ENCODE data around the gene C6orf15. TPM values are rescaled to one million over a fixed set of nuclear protein-coding genes. Genes with fewer than 3 reads are reported as not detected.

Gene C6orf15
- total RNA-seq, 1 donor from 2014 or later = not detected

DNA sequence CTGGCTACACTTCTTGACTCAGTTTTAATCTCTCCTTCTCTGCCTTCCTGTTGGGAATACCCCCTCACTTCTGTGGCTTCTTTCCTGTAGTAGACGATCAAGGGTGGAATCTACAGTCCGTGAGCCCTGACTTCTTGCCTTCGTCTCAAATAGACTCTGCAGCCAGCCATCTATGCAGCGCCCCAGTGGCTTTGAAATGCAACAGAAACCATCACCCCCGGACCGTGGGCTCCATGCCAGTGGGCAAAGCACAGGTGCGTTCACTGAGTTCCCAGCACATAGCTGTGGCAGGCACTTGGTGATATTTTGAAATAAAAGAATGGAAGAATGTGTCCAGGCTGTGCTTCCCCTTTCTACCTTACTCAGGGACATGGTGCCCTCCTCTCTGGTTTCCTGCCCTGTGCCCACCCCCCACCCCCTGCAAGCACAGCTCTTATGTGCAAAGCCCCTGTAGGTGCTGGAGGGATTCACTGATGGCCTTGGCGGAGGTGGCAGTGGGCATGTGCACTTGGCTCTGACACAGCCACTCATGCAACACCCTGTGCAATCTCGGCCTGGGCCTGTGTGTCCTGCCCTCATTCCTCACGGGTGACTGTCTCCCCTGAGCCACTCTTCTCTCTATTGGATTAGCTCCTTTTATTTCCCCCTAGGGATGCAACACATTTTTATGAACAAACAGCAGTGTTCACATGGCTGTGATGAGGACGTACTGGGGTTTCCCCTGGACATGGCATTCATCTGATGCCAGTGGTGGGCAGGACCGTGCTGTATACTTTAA, 13.4 kb upstream of the C6orf15 start:
- peaks cover 16% of the 10 kb centered on the region for H3K27me3 Mint-ChIP-seq (ENCODE audit: unreplicated experiment)
- no peak for DNase-seq (ENCODE audit: extremely low spot score, unreplicated experiment)
- H3K9me3 Mint-ChIP-seq (ENCODE audit: unreplicated experiment) = no peaks in the 10 kb centered on the region
- H3K27ac Mint-ChIP-seq (ENCODE audit: unreplicated experiment) = no peak overlapping the region
- TF ChIP-seq, protein P1, sequence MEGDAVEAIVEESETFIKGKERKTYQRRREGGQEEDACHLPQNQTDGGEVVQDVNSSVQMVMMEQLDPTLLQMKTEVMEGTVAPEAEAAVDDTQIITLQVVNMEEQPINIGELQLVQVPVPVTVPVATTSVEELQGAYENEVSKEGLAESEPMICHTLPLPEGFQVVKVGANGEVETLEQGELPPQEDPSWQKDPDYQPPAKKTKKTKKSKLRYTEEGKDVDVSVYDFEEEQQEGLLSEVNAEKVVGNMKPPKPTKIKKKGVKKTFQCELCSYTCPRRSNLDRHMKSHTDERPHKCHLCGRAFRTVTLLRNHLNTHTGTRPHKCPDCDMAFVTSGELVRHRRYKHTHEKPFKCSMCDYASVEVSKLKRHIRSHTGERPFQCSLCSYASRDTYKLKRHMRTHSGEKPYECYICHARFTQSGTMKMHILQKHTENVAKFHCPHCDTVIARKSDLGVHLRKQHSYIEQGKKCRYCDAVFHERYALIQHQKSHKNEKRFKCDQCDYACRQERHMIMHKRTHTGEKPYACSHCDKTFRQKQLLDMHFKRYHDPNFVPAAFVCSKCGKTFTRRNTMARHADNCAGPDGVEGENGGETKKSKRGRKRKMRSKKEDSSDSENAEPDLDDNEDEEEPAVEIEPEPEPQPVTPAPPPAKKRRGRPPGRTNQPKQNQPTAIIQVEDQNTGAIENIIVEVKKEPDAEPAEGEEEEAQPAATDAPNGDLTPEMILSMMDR (IDR thresholded peaks at IDR 0.05) = no peak
- H3K36me3 Mint-ChIP-seq (ENCODE audit: unreplicated experiment) = no peaks in the 10 kb centered on the region
- H3K4me3 Mint-ChIP-seq (ENCODE audit: unreplicated experiment) = no peak overlapping the region
- H3K4me1 Mint-ChIP-seq (ENCODE audit: unreplicated experiment) = peaks cover 33% of the 10 kb centered on the region

DNA sequence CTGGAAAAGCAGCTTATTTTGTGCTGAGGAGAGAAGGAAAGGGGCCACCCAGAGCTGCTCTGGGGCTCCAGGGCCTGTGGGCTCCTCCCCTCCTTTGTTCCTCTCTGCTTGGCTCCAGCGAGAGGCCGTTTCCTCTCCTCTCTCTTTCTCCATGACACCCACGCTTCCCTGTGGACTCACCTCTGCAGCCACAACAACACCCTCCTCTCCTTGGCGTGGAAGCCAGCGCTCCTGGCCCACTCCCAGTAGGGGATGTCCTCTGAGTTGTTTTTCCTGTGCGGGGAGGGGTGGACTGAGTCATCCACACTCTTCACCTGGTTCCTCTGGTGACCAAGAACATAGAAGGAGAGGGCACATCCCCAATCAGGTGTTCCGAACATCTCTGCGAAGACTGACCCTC, 12.8 kb upstream of the C6orf15 start:
- DNase-seq (ENCODE audit: extremely low spot score, unreplicated experiment) = no peak
- no peak overlapping the region for H3K4me3 Mint-ChIP-seq (ENCODE audit: unreplicated experiment)
- TF ChIP-seq, protein P1 (IDR thresholded peaks at IDR 0.05) = no peak
- H3K9me3 Mint-ChIP-seq (ENCODE audit: unreplicated experiment) = no peaks in the 10 kb centered on the region
- H3K36me3 Mint-ChIP-seq (ENCODE audit: unreplicated experiment) = no peaks in the 10 kb centered on the region
- H3K4me1 Mint-ChIP-seq (ENCODE audit: unreplicated experiment) = peaks cover 33% of the 10 kb centered on the region
- no peak overlapping the region for H3K27ac Mint-ChIP-seq (ENCODE audit: unreplicated experiment)
- H3K27me3 Mint-ChIP-seq (ENCODE audit: unreplicated experiment) = peaks cover 16% of the 10 kb centered on the region

DNA sequence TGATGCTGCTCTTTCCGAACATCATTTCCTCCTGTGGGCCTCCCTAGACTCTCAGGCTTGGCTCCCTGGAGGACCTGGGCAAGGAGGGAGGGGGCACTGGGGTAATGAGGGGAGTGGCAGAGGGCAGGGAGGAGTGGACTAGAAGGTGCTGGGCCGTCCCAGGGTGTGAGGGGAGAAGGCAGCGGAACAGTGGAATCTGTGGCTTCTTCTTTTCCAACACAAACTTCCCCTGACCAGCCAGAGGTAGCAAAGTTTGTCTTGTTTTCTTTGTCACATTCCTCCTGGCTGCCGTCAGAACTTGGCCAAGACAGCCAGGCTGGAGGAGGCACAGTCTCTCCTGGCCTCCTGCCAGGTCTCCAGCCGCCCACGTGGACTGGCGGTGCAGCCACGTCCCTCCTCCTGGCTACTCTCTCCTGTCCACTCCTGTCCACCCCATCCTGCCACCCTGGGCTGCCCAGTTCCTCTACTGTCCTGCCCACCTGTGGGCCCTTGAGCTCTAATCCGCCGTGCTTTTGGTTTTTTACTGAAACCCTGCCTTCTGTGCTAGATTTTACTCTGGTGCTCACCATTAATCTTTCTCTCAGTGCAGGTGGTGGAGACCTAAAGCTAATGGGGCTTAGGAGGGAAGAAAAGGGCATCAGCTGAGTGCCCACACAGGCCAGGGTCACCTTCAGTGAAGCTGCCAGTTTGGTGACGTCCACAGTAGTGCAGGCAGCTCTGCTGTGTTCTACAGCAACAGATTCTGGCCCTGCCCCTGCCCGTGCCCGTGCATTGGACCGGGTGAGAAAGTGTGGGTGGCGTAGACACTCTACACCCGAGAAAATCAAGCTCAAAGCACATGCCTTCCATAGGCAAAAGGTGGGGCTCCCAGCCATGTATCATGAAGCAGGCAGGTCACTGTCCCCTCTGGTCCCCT, 10.7 kb upstream of the C6orf15 start:
- no peak overlapping the region for H3K4me3 Mint-ChIP-seq (ENCODE audit: unreplicated experiment)
- peaks cover 31% of the 10 kb centered on the region for H3K4me1 Mint-ChIP-seq (ENCODE audit: unreplicated experiment)
- peak; percentile 93 for DNase-seq (ENCODE audit: extremely low spot score, unreplicated experiment)
- peak overlapping the region; percentile 83 for H3K27ac Mint-ChIP-seq (ENCODE audit: unreplicated experiment)
- peaks cover 3% of the 10 kb centered on the region for H3K27me3 Mint-ChIP-seq (ENCODE audit: unreplicated experiment)
- TF ChIP-seq, protein P1 (IDR thresholded peaks at IDR 0.05) = no peak
- no peaks in the 10 kb centered on the region for H3K36me3 Mint-ChIP-seq (ENCODE audit: unreplicated experiment)
- H3K9me3 Mint-ChIP-seq (ENCODE audit: unreplicated experiment) = no peaks in the 10 kb centered on the region

DNA sequence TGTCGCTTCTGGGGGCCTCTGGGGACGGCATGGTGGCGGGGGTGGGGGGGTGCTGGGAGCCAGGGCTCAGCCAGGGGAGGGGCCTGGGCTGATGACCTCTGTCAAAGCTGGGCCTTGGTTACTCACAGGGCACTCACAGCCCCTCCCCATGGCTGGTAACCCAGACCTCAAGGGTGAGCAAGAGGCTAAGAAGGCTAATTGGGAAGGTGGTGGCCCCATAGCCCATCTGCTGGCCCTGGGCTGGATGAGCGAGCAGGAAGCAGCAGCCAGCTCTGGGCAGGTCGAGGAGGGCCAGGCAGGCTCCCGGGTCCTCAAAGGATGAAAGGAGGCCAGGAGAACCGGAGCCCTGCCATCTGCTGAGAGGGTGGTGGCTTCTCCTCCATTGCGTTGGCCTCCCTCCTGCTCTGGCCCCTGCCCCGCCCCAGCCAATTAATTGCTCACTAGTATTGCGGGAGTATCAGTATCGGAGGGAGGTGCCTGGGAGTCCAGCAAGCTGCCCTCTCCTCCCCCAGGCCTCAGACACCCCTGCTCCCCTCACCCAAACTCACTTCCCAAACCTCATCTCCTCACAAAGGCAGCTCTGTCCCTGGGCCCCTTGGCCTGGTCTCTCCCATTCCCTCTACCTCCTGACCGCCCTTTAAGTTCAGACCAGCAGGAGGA, 8.9 kb upstream of the C6orf15 start:
- Mint-ChIP-seq H3K27ac (ENCODE audit: unreplicated experiment) (no peak overlapping the region), H3K27me3 (ENCODE audit: unreplicated experiment) (no peaks in the 10 kb centered on the region), H3K4me3 (ENCODE audit: unreplicated experiment) (no peak overlapping the region), H3K4me1 (ENCODE audit: unreplicated experiment) (peaks cover 24% of the 10 kb centered on the region), H3K9me3 (ENCODE audit: unreplicated experiment) (no peaks in the 10 kb centered on the region), H3K36me3 (ENCODE audit: unreplicated experiment) (no peaks in the 10 kb centered on the region)
- TF ChIP-seq, protein P1 (IDR thresholded peaks at IDR 0.05) = no peak
- no peak for DNase-seq (ENCODE audit: extremely low spot score, unreplicated experiment)
